RWPE1 (cell line): Measurements from ENCODE around the gene CANT1.

Source experiments
- CTCF ChIA-PET: fragments of 350-600 bp; sonication (Branson Sonifier 250); formaldehyde crosslinking; extraction: SDS; loops from one replicate; lab custom pipeline; 2021; lab: Yijun Ruan, JAX
- POLR2A ChIA-PET: fragments of 400-600 bp; formaldehyde crosslinking; extraction: SDS; loops from one replicate; lab custom pipeline; 2020; ENCODE audit warnings: antibody characterized with exemption; ENCODE audit not compliant: low non-redundant PET; lab: Yijun Ruan, JAX
- DNase-seq: peaks from one replicate; pipeline ENCODE4 v3.0.0; 2012; ENCODE audit warnings: low spot score
- H3K27ac ChIP-seq: fragments of 450-650 bp; 2 replicates; pipeline ENCODE4 v1.5.1; 2017
- TF ChIP-seq, protein P1 (sequence below): fragments of 450-650 bp; conservative IDR thresholded peaks from 2 replicates; pipeline ENCODE4 v1.5.1; 2017; ENCODE audit warnings: low read depth, mild to moderate bottlenecking

CANT1 gene

GRCh38 chr17:79047291-79047920 lies 37.8 kb upstream of the CANT1 start:
- CTCF ChIA-PET, result interaction anchor here (1.3 kb wide), 1 partner anchor 346 kb away, joined by 3 read pairs; no protein-coding TSS in a partner anchor
- POLR2A ChIA-PET, result no interaction called here
- no peak overlapping the region for H3K27ac ChIP-seq
- TF ChIP-seq, protein P1, sequence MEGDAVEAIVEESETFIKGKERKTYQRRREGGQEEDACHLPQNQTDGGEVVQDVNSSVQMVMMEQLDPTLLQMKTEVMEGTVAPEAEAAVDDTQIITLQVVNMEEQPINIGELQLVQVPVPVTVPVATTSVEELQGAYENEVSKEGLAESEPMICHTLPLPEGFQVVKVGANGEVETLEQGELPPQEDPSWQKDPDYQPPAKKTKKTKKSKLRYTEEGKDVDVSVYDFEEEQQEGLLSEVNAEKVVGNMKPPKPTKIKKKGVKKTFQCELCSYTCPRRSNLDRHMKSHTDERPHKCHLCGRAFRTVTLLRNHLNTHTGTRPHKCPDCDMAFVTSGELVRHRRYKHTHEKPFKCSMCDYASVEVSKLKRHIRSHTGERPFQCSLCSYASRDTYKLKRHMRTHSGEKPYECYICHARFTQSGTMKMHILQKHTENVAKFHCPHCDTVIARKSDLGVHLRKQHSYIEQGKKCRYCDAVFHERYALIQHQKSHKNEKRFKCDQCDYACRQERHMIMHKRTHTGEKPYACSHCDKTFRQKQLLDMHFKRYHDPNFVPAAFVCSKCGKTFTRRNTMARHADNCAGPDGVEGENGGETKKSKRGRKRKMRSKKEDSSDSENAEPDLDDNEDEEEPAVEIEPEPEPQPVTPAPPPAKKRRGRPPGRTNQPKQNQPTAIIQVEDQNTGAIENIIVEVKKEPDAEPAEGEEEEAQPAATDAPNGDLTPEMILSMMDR, result no peak
- DNase-seq, result no peak

GRCh38 chr17:79046916-79047280 lies 37.3 kb upstream of the CANT1 start:
- CTCF ChIA-PET, result no interaction called here
- POLR2A ChIA-PET, result no interaction called here
- no peak overlapping the region for H3K27ac ChIP-seq
- DNase-seq, result no peak
- TF ChIP-seq, protein P1, result no peak

GRCh38 chr17:79046197-79046915 lies 36.8 kb upstream of the CANT1 start:
- H3K27ac ChIP-seq, result no peak overlapping the region
- no peak for DNase-seq
- ChIA-PET POLR2A (no interaction called here), CTCF (interaction anchor here (0.6 to 2.6 kb wide), 20 partner anchors 8 to 796 kb away, joined by 3 to 26 read pairs (median 4); partner anchors contain the start of gene ENGASE)
- TF ChIP-seq, protein P1, result peak; percentile 71

DNA sequence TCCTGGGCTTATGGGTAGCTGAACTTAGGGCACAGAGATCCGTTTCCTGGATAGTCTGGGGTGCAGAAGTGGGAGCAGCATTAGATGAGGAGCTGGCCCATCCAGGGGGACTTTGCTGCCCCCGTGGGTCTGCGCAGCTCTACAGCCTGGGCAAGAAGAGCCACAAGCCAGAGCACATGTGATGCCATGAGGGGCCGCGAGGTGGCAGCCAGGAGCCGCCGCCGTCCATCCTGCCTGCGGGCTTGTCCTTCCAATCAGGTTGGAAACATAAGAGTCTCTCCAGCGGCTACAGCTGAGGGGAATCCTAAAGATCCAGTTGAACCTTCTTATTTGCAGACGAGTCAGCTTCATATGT lies 36.3 kb upstream of the CANT1 start:
- ChIA-PET CTCF (interaction anchor here (0.5 to 2.6 kb wide), 23 partner anchors 8 to 796 kb away, joined by 3 to 26 read pairs (median 4); partner anchors contain the start of gene ENGASE), POLR2A (no interaction called here)
- H3K27ac ChIP-seq, result no peak overlapping the region
- TF ChIP-seq, protein P1, result peak; percentile 98
- DNase-seq, result peak; percentile 71

GRCh38 chr17:79045001-79045729 lies 35.6 kb upstream of the CANT1 start:
- ChIA-PET POLR2A (no interaction called here), CTCF (interaction anchor here (0.5 to 2.6 kb wide), 25 partner anchors 8 to 371 kb away, joined by 3 to 26 read pairs (median 4); partner anchors contain the start of gene ENGASE)
- no peak overlapping the region for H3K27ac ChIP-seq
- no peak for DNase-seq
- TF ChIP-seq, protein P1, result no peak

DNA sequence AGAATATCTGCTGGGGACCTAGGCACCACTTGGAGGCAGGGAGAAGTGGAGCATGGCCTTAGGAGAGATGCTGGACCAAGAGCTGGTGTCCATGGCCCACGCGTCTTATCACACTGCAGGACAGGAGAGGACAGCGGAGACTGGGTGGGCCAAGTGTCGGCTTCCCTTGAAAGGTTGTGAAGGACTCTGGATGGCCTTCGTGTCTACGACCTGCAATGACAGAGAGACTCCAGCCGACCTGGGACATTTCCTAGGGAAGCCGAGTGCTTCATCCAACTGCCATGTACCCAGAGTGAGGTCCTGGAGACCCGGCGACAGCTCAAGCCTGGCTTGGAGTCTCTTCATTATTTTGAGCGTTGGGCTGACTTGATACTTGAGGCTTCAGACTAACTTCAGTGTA lies 34.9 kb upstream of the CANT1 start:
- TF ChIP-seq, protein P1, result no peak
- no peak for DNase-seq
- CTCF ChIA-PET, result interaction anchor here (0.8 to 2.6 kb wide), 6 partner anchors 15 to 153 kb away, joined by 3 to 26 read pairs (median 4); no protein-coding TSS in a partner anchor
- POLR2A ChIA-PET, result no interaction called here
- no peak overlapping the region for H3K27ac ChIP-seq
